ENCODE data around the gene GRAMD1A. TPM values are rescaled to one million over a fixed set of nuclear protein-coding genes. Genes with fewer than 3 reads are reported as not detected.

GRAMD1A gene
- total RNA-seq, 1 experiment from 2014 or later: 125 TPM

GRCh38 chr19:35032356-35032865, 32.3 kb downstream of the GRAMD1A start:
- H4K5ac ChIP-seq (ENCODE audit: insufficient read length, low read depth, low read length): no peak overlapping the region
- H2BK120ac ChIP-seq (ENCODE audit: low read depth, low read length, poor library complexity, severe bottlenecking): no peak overlapping the region
- no peaks in the 10 kb centered on the region for H3K9me3 ChIP-seq (ENCODE audit: control insufficient read depth, low read depth, low read length)
- no peak overlapping the region for H3T11ph ChIP-seq (ENCODE audit: low read length)
- peaks cover 54% of the 10 kb centered on the region for H3K27me3 Mint-ChIP-seq (ENCODE audit: low read depth)
- H3K18ac ChIP-seq (ENCODE audit: insufficient read length, low read depth, low read length): no peak overlapping the region
- H3K27ac ChIP-seq (ENCODE audit: insufficient read length, low read depth, low read length): no peak overlapping the region
- H2BK5ac ChIP-seq (ENCODE audit: insufficient read length, low read length): no peak overlapping the region
- whole genome bisulfite sequencing (ENCODE audit: extremely low coverage, insufficient read length, low lambda C conversion rate): no CpG with 5 or more reads among the region's 17 CpGs
- H3K23me2 ChIP-seq (ENCODE audit: insufficient read length, low read depth, low read length, poor library complexity, severe bottlenecking): peaks cover 8% of the 10 kb centered on the region
- no peak overlapping the region for H4K91ac ChIP-seq (ENCODE audit: insufficient read length, low read depth, low read length)
- no peaks in the 10 kb centered on the region for H3K79me1 ChIP-seq (ENCODE audit: insufficient read depth, low read depth, low read length, poor library complexity, severe bottlenecking)
- no peak overlapping the region for H3K56ac ChIP-seq (ENCODE audit: insufficient read length, low read depth, low read length)
- no peak overlapping the region for H2BK15ac ChIP-seq (ENCODE audit: low read depth, low read length)
- no peak overlapping the region for H2AFZ ChIP-seq (ENCODE audit: low read length)
- peaks cover 5 to 23% (median 13%) of the 10 kb centered on the region in 3 experiments; a peak in 6 of 7 replicates for H3K36me3 Mint-ChIP-seq (ENCODE audit: insufficient read depth in 1 of 3, low read depth in 3 of 3)
- H2BK12ac ChIP-seq (ENCODE audit: insufficient read length, low read depth, low read length): no peak overlapping the region
- no peak overlapping the region for H3K9ac ChIP-seq (ENCODE audit: extremely low read depth, insufficient read length, low read length)
- H3K27me3 ChIP-seq (ENCODE audit: insufficient read depth, low read length): peaks cover 11% of the 10 kb centered on the region; the same call in 1 of the 2 replicates
- no peaks in the 10 kb centered on the region; a peak in 1 of 5 replicates for H3K9me3 Mint-ChIP-seq
- H3K4me1 ChIP-seq (ENCODE audit: insufficient read depth, low read length): no peaks in the 10 kb centered on the region
- no peak for TF ChIP-seq CTCF (conservative IDR thresholded peaks at IDR 0.05)
- H3K4me2 ChIP-seq (ENCODE audit: insufficient read depth, insufficient read length, low read length): no peak overlapping the region
- H3K4me3 Mint-ChIP-seq: no peak overlapping the region; a peak in 1 of 5 replicates
- H2BK20ac ChIP-seq (ENCODE audit: low read depth, low read length, poor library complexity, severe bottlenecking): no peak overlapping the region
- no peak overlapping the region for H3K27ac Mint-ChIP-seq
- H3K4ac ChIP-seq (ENCODE audit: low read depth, low read length): no peak overlapping the region
- H3K4me1 Mint-ChIP-seq: peaks cover 11 to 12% of the 10 kb centered on the region in 2 experiments
- no peak overlapping the region for H2AK5ac ChIP-seq (ENCODE audit: insufficient read length, low read length)
- H4K20me1 ChIP-seq (ENCODE audit: control insufficient read depth, insufficient read depth, insufficient read length): no peaks in the 10 kb centered on the region
- H4K8ac ChIP-seq (replicated peaks; ENCODE audit: insufficient read length, low read depth, low read length): no peak overlapping the region
- H3K14ac ChIP-seq (ENCODE audit: insufficient read depth, low read length): no peak overlapping the region
- DNase-seq: no peak
- H3K79me2 ChIP-seq (ENCODE audit: insufficient read depth, low read length): no peaks in the 10 kb centered on the region
- no peak overlapping the region for H3K23ac ChIP-seq (ENCODE audit: insufficient read length, low read depth, low read length)
